OCI-LY1 (cell line): Measurements from ENCODE around the gene CBFA2T3.

ENCODE experiments used
- EZH2 ChIP-seq: fragments of 200-600 bp; sonication (generic), shearing (Covaris generic); IDR thresholded peaks from 2 replicates; pipeline ENCODE4 v1.8.0; 2017; ENCODE audit warnings: borderline replicate concordance, mixed run types, mild to moderate bottlenecking, antibody characterized with exemption, low read length, moderate library complexity, mixed read lengths
- TF ChIP-seq, protein P1 (sequence below): fragments of 200-600 bp; sonication (generic), shearing (Covaris generic); IDR thresholded peaks from 2 replicates; pipeline ENCODE4 v1.5.1; 2017; ENCODE audit warnings: mild to moderate bottlenecking, antibody characterized with exemption, low read length, moderate library complexity, mixed read lengths

DNA sequence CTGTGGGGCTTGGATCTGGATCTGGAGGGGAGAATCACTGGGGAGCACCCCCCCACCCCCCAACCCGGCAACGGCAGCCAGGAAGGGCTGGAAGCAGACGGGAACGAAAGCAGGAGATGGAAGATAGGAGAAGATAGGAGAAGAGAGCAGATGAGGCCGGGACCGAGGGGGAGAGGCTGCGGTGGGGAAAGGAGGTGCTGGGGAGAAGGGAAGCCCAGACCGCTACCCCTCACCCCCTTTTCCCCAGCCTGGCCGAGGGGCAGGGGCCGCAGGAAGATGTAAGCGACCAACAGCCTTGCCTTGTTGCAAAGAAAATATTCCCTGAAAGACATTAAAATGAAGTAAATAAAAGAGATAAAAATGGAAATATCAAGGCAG lies 26.8 kb upstream of the CBFA2T3 start:
- TF ChIP-seq, protein P1, sequence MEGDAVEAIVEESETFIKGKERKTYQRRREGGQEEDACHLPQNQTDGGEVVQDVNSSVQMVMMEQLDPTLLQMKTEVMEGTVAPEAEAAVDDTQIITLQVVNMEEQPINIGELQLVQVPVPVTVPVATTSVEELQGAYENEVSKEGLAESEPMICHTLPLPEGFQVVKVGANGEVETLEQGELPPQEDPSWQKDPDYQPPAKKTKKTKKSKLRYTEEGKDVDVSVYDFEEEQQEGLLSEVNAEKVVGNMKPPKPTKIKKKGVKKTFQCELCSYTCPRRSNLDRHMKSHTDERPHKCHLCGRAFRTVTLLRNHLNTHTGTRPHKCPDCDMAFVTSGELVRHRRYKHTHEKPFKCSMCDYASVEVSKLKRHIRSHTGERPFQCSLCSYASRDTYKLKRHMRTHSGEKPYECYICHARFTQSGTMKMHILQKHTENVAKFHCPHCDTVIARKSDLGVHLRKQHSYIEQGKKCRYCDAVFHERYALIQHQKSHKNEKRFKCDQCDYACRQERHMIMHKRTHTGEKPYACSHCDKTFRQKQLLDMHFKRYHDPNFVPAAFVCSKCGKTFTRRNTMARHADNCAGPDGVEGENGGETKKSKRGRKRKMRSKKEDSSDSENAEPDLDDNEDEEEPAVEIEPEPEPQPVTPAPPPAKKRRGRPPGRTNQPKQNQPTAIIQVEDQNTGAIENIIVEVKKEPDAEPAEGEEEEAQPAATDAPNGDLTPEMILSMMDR: no peak
- no peak for TF ChIP-seq EZH2
